Esophagus squamous epithelium (tissue), 5 donors: ENCODE results near the gene ARL4D. TPM values are rescaled to one million over a fixed set of nuclear protein-coding genes. Genes with fewer than 3 reads are reported as not detected.
A peak's percentile ranks its signal among the peaks of the same experiment; 100 is the strongest.

Experiments used
- DNase-seq: peaks from one replicate; lab custom pipeline; 2025; lab: John Stamatoyannopoulos, UW
- H3K27ac ChIP-seq, 4 donors: fragments of 200-600 bp; sonication (generic); one replicate each; pipeline ENCODE4 v1.5.1; 2016 to 2019; ENCODE audit warnings: mild to moderate bottlenecking in 1 of 4
- H3K27me3 ChIP-seq, 4 donors: fragments of 200-600 bp; sonication (generic); 1 replicate in 3 of 4; 2 replicates in 1 of 4; pipeline versions ENCODE4 v1.5.1 to v1.6.0; 2017 to 2021; ENCODE audit warnings: antibody characterized with exemption in 1 of 4
- H3K36me3 ChIP-seq, 3 donors: fragments of 200-600 bp; sonication (generic); one replicate each; pipeline ENCODE4 v1.5.1; 2016 to 2019
- H3K4me1 ChIP-seq, 3 donors: fragments of 200-600 bp; sonication (generic); one replicate each; pipeline ENCODE4 v1.5.1; 2017 to 2019
- H3K4me3 ChIP-seq, 4 donors: fragments of 200-600 bp; sonication (generic); 1 replicate in 3 of 4; 2 replicates in 1 of 4; pipeline ENCODE4 v1.5.1; 2016 to 2019; ENCODE audit warnings: mild to moderate bottlenecking in 2 of 4, moderate library complexity in 1 of 4
- H3K9me3 ChIP-seq, 3 donors: fragments of 200-600 bp; sonication (generic); one replicate each; pipeline ENCODE4 v1.5.1; 2016 to 2019
- CTCF ChIP-seq, 6 experiments: fragments of 450-650 bp in 4 of 6; fragments of 200-600 bp in 2 of 6; sonication (generic) in 2 of 6; IDR thresholded peaks; one replicate each; pipeline ENCODE4 v1.5.1; 2016 to 2019; ENCODE audit warnings: antibody characterized with exemption in 6 of 6, mild to moderate bottlenecking in 4 of 6, moderate library complexity in 4 of 6
- POLR2A ChIP-seq, 4 donors: fragments of 450-650 bp; IDR thresholded peaks; one replicate each; pipeline ENCODE4 v1.6.1; 2017; ENCODE audit warnings: antibody characterized with exemption in 4 of 4, mild to moderate bottlenecking in 4 of 4, moderate library complexity in 3 of 4
- WGBS, 2 donors: methylation state at CpG; one replicate each; pipeline ENCODE4 v1.1.5; 2018; 5-methylcytosine and 5-hydroxymethylcytosine counted together
- intact Hi-C: fragments of 100-400 bp; cut with DNase I; formaldehyde crosslinking; loops from one replicate; pipeline ENCODE4 v1.15.0; 2022
- total RNA-seq, 4 donors: library from RNA; depleted of rRNA; stranded (reverse); fragments of >200 nt; gene quantifications; one replicate each; pipeline ENCODE4 v1.1.0, GENCODE V29; 2016
- donor health status: DM: yes; HTN: yes; CAD: no.

ARL4D gene
- total RNA-seq, 4 donors from 2014 or later: 54.2 to 94.1 (median 61.5) TPM

GRCh38 chr17:43443381-43443780 is 44.6 kb downstream of the ARL4D start:
- Histone ChIP-seq H3K4me3 (no peak overlapping the region), H3K36me3 (no peaks in the 10 kb centered on the region), H3K27me3 (no peaks in the 10 kb centered on the region), H3K27ac (peak overlapping the region; percentile 82 to 88 (median 86)), H3K9me3 (no peaks in the 10 kb centered on the region), H3K4me1 (peaks cover 0 to 41% (median 12%) of the 10 kb centered on the region in 3 donors)
- 70 to 73% methylated on average over 3 of the region's 3 CpGs for WGBS, 2 donors
- TF ChIP-seq POLR2A (IDR thresholded peaks at IDR 0.05): no peak
- no peak for TF ChIP-seq CTCF (IDR thresholded peaks at IDR 0.05)
- intact Hi-C loops: no loop called here
- DNase-seq: no peak

GRCh38 chr17:43444223-43445008 is 45.6 kb downstream of the ARL4D start:
- Histone ChIP-seq H3K27ac (peak overlapping the region; percentile 82 to 88 (median 86)), H3K9me3 (no peaks in the 10 kb centered on the region), H3K36me3 (no peaks in the 10 kb centered on the region), H3K27me3 (no peaks in the 10 kb centered on the region), H3K4me3 (no peak overlapping the region), H3K4me1 (peaks cover 0 to 42% (median 16%) of the 10 kb centered on the region in 3 donors)
- DNase-seq: no peak
- TF ChIP-seq CTCF (IDR thresholded peaks at IDR 0.05) (no peak), POLR2A (IDR thresholded peaks at IDR 0.05) (no peak)
- intact Hi-C loops: no loop called here
- WGBS, 2 donors: 32 to 42% methylated on average over 8 of the region's 8 CpGs

- intact Hi-C loops: no loop called here
- peak overlapping the region; percentile 82 to 88 (median 86) for H3K27ac ChIP-seq
- H3K4me1 ChIP-seq: peaks cover 0 to 49% (median 23%) of the 10 kb centered on the region in 3 donors
- no peak for TF ChIP-seq CTCF (IDR thresholded peaks at IDR 0.05)
- no peak for TF ChIP-seq POLR2A (IDR thresholded peaks at IDR 0.05)
- DNase-seq: no peak
- H3K27me3 ChIP-seq: no peaks in the 10 kb centered on the region
- no peaks in the 10 kb centered on the region for H3K36me3 ChIP-seq
- H3K9me3 ChIP-seq: no peaks in the 10 kb centered on the region
- WGBS, 2 donors: 31 to 44% methylated on average over 5 of the region's 5 CpGs
- H3K4me3 ChIP-seq: no peak overlapping the region
These were observed 46.3 kb downstream of the ARL4D start for GRCh38 chr17:43445009-43445589.

GRCh38 chr17:43446773-43447172 is 48.0 kb downstream of the ARL4D start:
- intact Hi-C loops: no loop called here
- Histone ChIP-seq H3K4me3 (no peak overlapping the region), H3K9me3 (no peaks in the 10 kb centered on the region), H3K4me1 (peaks cover 0 to 56% (median 25%) of the 10 kb centered on the region in 3 donors), H3K27ac (no peak overlapping the region), H3K36me3 (no peaks in the 10 kb centered on the region), H3K27me3 (no peaks in the 10 kb centered on the region)
- DNase-seq: no peak
- WGBS, 2 donors: 91 to 94% methylated on average over 5 of the region's 5 CpGs
- no peak for TF ChIP-seq POLR2A (IDR thresholded peaks at IDR 0.05)
- no peak for TF ChIP-seq CTCF (IDR thresholded peaks at IDR 0.05)
